DND-41 (cell line): ENCODE results near the gene DLGAP1.

ENCODE experiments used
- ATAC-seq: fragments of 200-7000 bp; cut with Tn5 transposase; 3 replicates; pipeline ENCODE4 v1.9.1; 2021; ENCODE audit warnings: low read depth; ENCODE audit not compliant: insufficient read depth
- DNase-seq: peaks from one replicate; pipeline ENCODE4 v3.0.0-alpha.2; 2020
- H2AFZ ChIP-seq: 2 replicates; pipeline ENCODE4 v1.6.0; 2012; ENCODE audit warnings: low read depth, low read length
- H3K27ac ChIP-seq: 2 replicates; pipeline ENCODE4 v1.5.1; 2012; ENCODE audit warnings: low read length, inconsistent platforms
- H3K27me3 ChIP-seq: fragments of 200-600 bp; sonication (generic); 2 replicates; pipeline ENCODE4 v1.6.0; 2012; ENCODE audit warnings: low read length, mild to moderate bottlenecking, inconsistent platforms; ENCODE audit not compliant: insufficient read depth, poor library complexity
- H3K36me3 ChIP-seq: 2 replicates; pipeline ENCODE4 v1.5.1; 2012; ENCODE audit warnings: low read length, inconsistent platforms; ENCODE audit not compliant: insufficient read depth
- H3K4me1 ChIP-seq: 2 replicates; pipeline ENCODE4 v1.5.1; 2012; ENCODE audit warnings: mild to moderate bottlenecking, low read length; ENCODE audit not compliant: insufficient read depth
- H3K4me2 ChIP-seq: 2 replicates; pipeline ENCODE4 v1.6.0; 2012; ENCODE audit warnings: mild to moderate bottlenecking, moderate library complexity, low read length, inconsistent platforms; ENCODE audit not compliant: insufficient read depth
- H3K4me3 ChIP-seq, 2 experiments: fragments of 200-600 bp in 1 of 2; shearing (Covaris generic) in 1 of 2; 2 replicates each; pipeline ENCODE4 v1.5.1; 2012 to 2016; ENCODE audit warnings: inconsistent platforms in 2 of 2, low read length in 2 of 2, mild to moderate bottlenecking in 2 of 2, low read depth in 1 of 2, moderate library complexity in 1 of 2
- H3K79me2 ChIP-seq: 2 replicates; pipeline ENCODE4 v1.6.0; 2012; ENCODE audit warnings: low read length, inconsistent platforms; ENCODE audit not compliant: insufficient read depth
- H3K9ac ChIP-seq: 2 replicates; pipeline ENCODE4 v1.6.0; 2012; ENCODE audit warnings: low read depth, mild to moderate bottlenecking, inconsistent platforms, low read length, moderate library complexity
- H3K9me3 ChIP-seq: 2 replicates; pipeline ENCODE4 v1.5.1; 2012; ENCODE audit warnings: low read length, moderate library complexity, mild to moderate bottlenecking, inconsistent platforms; ENCODE audit not compliant: insufficient read depth, severe bottlenecking
- H4K20me1 ChIP-seq: 2 replicates; pipeline ENCODE4 v1.6.0; 2012; ENCODE audit warnings: low read length; ENCODE audit not compliant: insufficient read depth
- CTCF ChIP-seq: IDR thresholded peaks from 2 replicates; pipeline ENCODE4 v1.5.1; 2012; ENCODE audit warnings: borderline replicate concordance, low read length, moderate library complexity, mild to moderate bottlenecking; ENCODE audit not compliant: poor library complexity, severe bottlenecking; ENCODE audit errors: extremely low read depth
- EZH2 ChIP-seq: IDR thresholded peaks from 3 replicates; pipeline ENCODE4 v1.6.1; 2012; ENCODE audit warnings: borderline replicate concordance, low read depth, mild to moderate bottlenecking, moderate library complexity, low read length, inconsistent platforms; ENCODE audit not compliant: severe bottlenecking

The DLGAP1 gene

GRCh38 chr18:3966246-3966641 lies 488.9 kb downstream of the DLGAP1 start:
- no peak overlapping the region for H3K4me3 ChIP-seq
- no peaks in the 10 kb centered on the region for H3K4me1 ChIP-seq
- DNase-seq (no peak), ATAC-seq (no peak)
- peaks cover 13% of the 10 kb centered on the region for H3K27me3 ChIP-seq
- no peak overlapping the region for H3K9ac ChIP-seq
- no peak overlapping the region for H3K27ac ChIP-seq
- no peaks in the 10 kb centered on the region for H4K20me1 ChIP-seq
- H3K4me2 ChIP-seq: no peak overlapping the region
- no peaks in the 10 kb centered on the region for H3K79me2 ChIP-seq
- TF ChIP-seq EZH2: no peak
- TF ChIP-seq CTCF: no peak
- no peaks in the 10 kb centered on the region for H3K36me3 ChIP-seq
- H3K9me3 ChIP-seq: no peaks in the 10 kb centered on the region
- H2AFZ ChIP-seq: no peak overlapping the region

- TF ChIP-seq CTCF (no peak), EZH2 (no peak)
- no peak overlapping the region for H3K4me3 ChIP-seq
- DNase-seq (no peak), ATAC-seq (no peak)
- no peaks in the 10 kb centered on the region for H3K36me3 ChIP-seq
- no peaks in the 10 kb centered on the region for H3K4me1 ChIP-seq
- H3K79me2 ChIP-seq: no peaks in the 10 kb centered on the region
- no peaks in the 10 kb centered on the region for H4K20me1 ChIP-seq
- no peak overlapping the region for H3K27ac ChIP-seq
- H3K9me3 ChIP-seq: no peaks in the 10 kb centered on the region
- H2AFZ ChIP-seq: no peak overlapping the region
- H3K9ac ChIP-seq: no peak overlapping the region
- no peaks in the 10 kb centered on the region for H3K27me3 ChIP-seq
- H3K4me2 ChIP-seq: no peak overlapping the region
Measured at GRCh38 chr18:3960977-3961376, 494.1 kb downstream of the DLGAP1 start.

GRCh38 chr18:3960142-3960541 lies 495.0 kb downstream of the DLGAP1 start:
- Histone ChIP-seq H3K4me1 (no peaks in the 10 kb centered on the region), H3K4me3 (no peak overlapping the region), H3K27me3 (no peaks in the 10 kb centered on the region), H4K20me1 (no peaks in the 10 kb centered on the region), H3K9me3 (no peaks in the 10 kb centered on the region), H3K9ac (no peak overlapping the region), H3K27ac (no peak overlapping the region), H3K4me2 (no peak overlapping the region), H3K79me2 (no peaks in the 10 kb centered on the region), H3K36me3 (no peaks in the 10 kb centered on the region), H2AFZ (no peak overlapping the region)
- no peak for ATAC-seq
- no peak for TF ChIP-seq EZH2
- no peak for TF ChIP-seq CTCF
- DNase-seq: no peak

GRCh38 chr18:3952031-3952430 lies 503.1 kb downstream of the DLGAP1 start:
- no peak for DNase-seq
- Histone ChIP-seq H3K27me3 (peaks cover 4% of the 10 kb centered on the region), H3K27ac (no peak overlapping the region), H4K20me1 (no peaks in the 10 kb centered on the region), H3K36me3 (no peaks in the 10 kb centered on the region), H3K9me3 (no peaks in the 10 kb centered on the region), H2AFZ (no peak overlapping the region), H3K9ac (no peak overlapping the region), H3K4me2 (no peak overlapping the region), H3K4me1 (no peaks in the 10 kb centered on the region), H3K79me2 (no peaks in the 10 kb centered on the region), H3K4me3 (no peak overlapping the region)
- TF ChIP-seq EZH2: no peak
- no peak for TF ChIP-seq CTCF
- no peak for ATAC-seq
